ENCODE data around the gene F13A1.

Gene F13A1

GRCh38 chr6:6196762-6197161, 123.7 kb downstream of the F13A1 start:
- Histone ChIP-seq H4K20me1 (ENCODE audit: low read depth, low read length) (no peaks in the 10 kb centered on the region), H3F3A (ENCODE audit: insufficient read depth) (no peaks in the 10 kb centered on the region), H3K27me3 (ENCODE audit: low read length) (no peaks in the 10 kb centered on the region), H3K79me2 (ENCODE audit: insufficient read depth, low read length) (no peaks in the 10 kb centered on the region), H3K27ac (ENCODE audit: low read depth, low read length) (no peak overlapping the region), H3K36me3 (ENCODE audit: low read length) (no peaks in the 10 kb centered on the region), H3K9ac (ENCODE audit: low read length) (no peak overlapping the region), H2AFZ (ENCODE audit: low read depth, low read length, severe bottlenecking) (no peak overlapping the region), H3K9me3 (ENCODE audit: insufficient read depth, low read length) (no peaks in the 10 kb centered on the region), H3K4me3 (ENCODE audit: insufficient read depth, low read length, poor library complexity, severe bottlenecking) (no peak overlapping the region), H3K9me2 (replicated peaks; ENCODE audit: insufficient read depth, low read length) (no peaks in the 10 kb centered on the region), H3K4me2 (ENCODE audit: low read depth, low read length, poor library complexity, severe bottlenecking) (no peak overlapping the region)
- no peak for TF ChIP-seq CTCF (IDR thresholded peaks at IDR 0.05; ENCODE audit: insufficient read depth, low read length, poor library complexity, severe bottlenecking)
- no peak for TF ChIP-seq EZH2phosphoT487 (conservative IDR thresholded peaks at IDR 0.05; ENCODE audit: low read length)

- Histone ChIP-seq H3K9me3 (ENCODE audit: insufficient read depth, low read length) (no peaks in the 10 kb centered on the region), H3K27ac (ENCODE audit: low read depth, low read length) (no peak overlapping the region), H3F3A (ENCODE audit: insufficient read depth) (no peaks in the 10 kb centered on the region), H3K9me2 (replicated peaks; ENCODE audit: insufficient read depth, low read length) (no peaks in the 10 kb centered on the region), H3K36me3 (ENCODE audit: low read length) (no peaks in the 10 kb centered on the region), H3K4me3 (ENCODE audit: insufficient read depth, low read length, poor library complexity, severe bottlenecking) (no peak overlapping the region), H3K4me2 (ENCODE audit: low read depth, low read length, poor library complexity, severe bottlenecking) (no peak overlapping the region), H3K79me2 (ENCODE audit: insufficient read depth, low read length) (no peaks in the 10 kb centered on the region), H3K27me3 (ENCODE audit: low read length) (no peaks in the 10 kb centered on the region), H2AFZ (ENCODE audit: low read depth, low read length, severe bottlenecking) (no peak overlapping the region), H3K9ac (ENCODE audit: low read length) (no peak overlapping the region), H4K20me1 (ENCODE audit: low read depth, low read length) (no peaks in the 10 kb centered on the region)
- TF ChIP-seq EZH2phosphoT487 (conservative IDR thresholded peaks at IDR 0.05; ENCODE audit: low read length) (no peak), CTCF (IDR thresholded peaks at IDR 0.05; ENCODE audit: insufficient read depth, low read length, poor library complexity, severe bottlenecking) (no peak)
Observed at GRCh38 chr6:6195080-6195479, 125.4 kb downstream of the F13A1 start.

GRCh38 chr6:6193221-6193745, 127.2 kb downstream of the F13A1 start:
- no peak overlapping the region for H2AFZ ChIP-seq (ENCODE audit: low read depth, low read length, severe bottlenecking)
- H3K9me2 ChIP-seq (replicated peaks; ENCODE audit: insufficient read depth, low read length): no peaks in the 10 kb centered on the region
- no peak overlapping the region for H3K4me2 ChIP-seq (ENCODE audit: low read depth, low read length, poor library complexity, severe bottlenecking)
- H3K36me3 ChIP-seq (ENCODE audit: low read length): no peaks in the 10 kb centered on the region
- no peak overlapping the region for H3K4me3 ChIP-seq (ENCODE audit: insufficient read depth, low read length, poor library complexity, severe bottlenecking)
- H3K9ac ChIP-seq (ENCODE audit: low read length): no peak overlapping the region
- H3F3A ChIP-seq (ENCODE audit: insufficient read depth): no peaks in the 10 kb centered on the region
- no peaks in the 10 kb centered on the region for H3K79me2 ChIP-seq (ENCODE audit: insufficient read depth, low read length)
- no peaks in the 10 kb centered on the region for H3K9me3 ChIP-seq (ENCODE audit: insufficient read depth, low read length)
- TF ChIP-seq EZH2phosphoT487 (conservative IDR thresholded peaks at IDR 0.05; ENCODE audit: low read length) (no peak), CTCF (IDR thresholded peaks at IDR 0.05; ENCODE audit: insufficient read depth, low read length, poor library complexity, severe bottlenecking) (no peak)
- no peaks in the 10 kb centered on the region for H3K27me3 ChIP-seq (ENCODE audit: low read length)
- no peaks in the 10 kb centered on the region for H4K20me1 ChIP-seq (ENCODE audit: low read depth, low read length)
- no peak overlapping the region for H3K27ac ChIP-seq (ENCODE audit: low read depth, low read length)
